SK-N-SH (cell line): Measurements from ENCODE around the gene DOCK3. TPM values are rescaled to one million over a fixed set of nuclear protein-coding genes. Genes with fewer than 3 reads are reported as not detected.
"Not testable (repeated sequence)": the region's sequence is repeated elsewhere in the genome, so short reads cannot be mapped to it uniquely, and the experiment has no call there.

ENCODE experiments used
- CTCF ChIA-PET: fragments of 300-600, 350-600 bp; formaldehyde crosslinking; extraction: SDS; loops from one replicate; lab custom pipeline; 2021; lab: Yijun Ruan, JAX
- POLR2A ChIA-PET: fragments of 350-600 bp; sonication (Branson Sonifier 250); formaldehyde crosslinking; extraction: SDS; loops from one replicate; lab custom pipeline; 2020; ENCODE audit warnings: antibody characterized with exemption, inconsistent platforms; lab: Yijun Ruan, JAX
- DNase-seq: peaks from one replicate; pipeline ENCODE4 v3.0.0; 2012
- H2AFZ ChIP-seq: fragments of 200-600 bp; sonication (generic); 2 replicates; pipeline ENCODE4 v1.8.1; 2016; ENCODE audit warnings: antibody characterized with exemption, mild to moderate bottlenecking, low read depth
- H3F3A ChIP-seq: fragments of 200-600 bp; sonication (generic); replicated peaks from 2 replicates; pipeline ENCODE3; 2016; ENCODE audit warnings: antibody characterized with exemption, mild to moderate bottlenecking; ENCODE audit not compliant: insufficient read depth
- H3K27ac ChIP-seq, 2 experiments: fragments of 200-500 bp in 1 of 2; fragments of 200-600 bp in 1 of 2; sonication (Bioruptor generic) in 1 of 2; sonication (generic), shearing (Covaris generic) in 1 of 2; 2 replicates each; pipeline versions ENCODE4 v1.5.1 to v1.6.1; 2014 to 2016; ENCODE audit warnings: low read depth in 2 of 2, inconsistent platforms in 1 of 2, low read length in 1 of 2, mild to moderate bottlenecking in 1 of 2, mixed read lengths in 1 of 2
- H3K27me3 ChIP-seq: fragments of 200-600 bp; sonication (generic), shearing (Covaris generic); 2 replicates; pipeline ENCODE4 v1.6.1; 2016; ENCODE audit warnings: mixed run types; ENCODE audit not compliant: insufficient read depth
- H3K36me3 ChIP-seq, 2 experiments: fragments of 200-500 bp in 1 of 2; fragments of 200-600 bp in 1 of 2; sonication (Bioruptor generic) in 1 of 2; sonication (generic) in 1 of 2; replicated peaks in 1 of 2; 2 replicates each; pipeline versions ENCODE3 to v1.5.1; 2014 to 2016; ENCODE audit warnings: low read length in 1 of 2, mild to moderate bottlenecking in 1 of 2; ENCODE audit not compliant: insufficient read depth in 2 of 2, control insufficient read depth in 1 of 2
- H3K4me1 ChIP-seq, 2 experiments: fragments of 200-500 bp in 1 of 2; fragments of 200-600 bp in 1 of 2; sonication (Bioruptor generic) in 1 of 2; sonication (generic), shearing (Covaris generic) in 1 of 2; 2 replicates each; pipeline versions ENCODE4 v1.5.1 to v1.6.1; 2014 to 2016; ENCODE audit warnings: low read depth in 1 of 2, low read length in 1 of 2, mixed run types in 1 of 2; ENCODE audit not compliant: insufficient read depth in 2 of 2, control insufficient read depth in 1 of 2
- H3K4me2 ChIP-seq: fragments of 200-600 bp; sonication (generic), shearing (Covaris generic); 2 replicates; pipeline ENCODE4 v1.6.1; 2017; ENCODE audit warnings: mixed run types
- H3K4me3 ChIP-seq, 2 experiments: fragments of 200-500 bp in 1 of 2; fragments of 200-600 bp in 1 of 2; sonication (Bioruptor generic) in 1 of 2; sonication (generic), shearing (Covaris generic) in 1 of 2; 2 replicates each; pipeline versions ENCODE4 v1.5.1 to v1.8.1; 2014 to 2016; ENCODE audit warnings: low read depth in 2 of 2, inconsistent platforms in 1 of 2, low read length in 1 of 2, mild to moderate bottlenecking in 1 of 2, mixed read lengths in 1 of 2, moderate library complexity in 1 of 2
- H3K79me2 ChIP-seq: fragments of 200-600 bp; sonication (generic); 2 replicates; pipeline ENCODE4 v1.8.1; 2017; ENCODE audit warnings: mild to moderate bottlenecking; ENCODE audit not compliant: insufficient read depth
- H3K9ac ChIP-seq: fragments of 200-600 bp; sonication (generic); 2 replicates; pipeline ENCODE4 v1.6.1; 2017; ENCODE audit warnings: mixed run types
- H3K9me2 ChIP-seq: fragments of 200-600 bp; sonication (generic); 2 replicates; pipeline ENCODE4 v1.6.1; 2017; ENCODE audit warnings: mixed run types
- H3K9me3 ChIP-seq: fragments of 200-600 bp; sonication (generic); 2 replicates; pipeline ENCODE4 v1.6.1; 2017; ENCODE audit warnings: mixed run types, mild to moderate bottlenecking, moderate library complexity
- H4K20me1 ChIP-seq: fragments of 200-600 bp; sonication (generic); 2 replicates; pipeline ENCODE4 v1.6.1; 2017; ENCODE audit warnings: mild to moderate bottlenecking, mixed run types; ENCODE audit not compliant: insufficient read depth
- ELF1 ChIP-seq: IDR thresholded peaks from 2 replicates; pipeline ENCODE4 v1.4.0; 2012
- EZH2phosphoT487 ChIP-seq: fragments of 200-600 bp; sonication (generic); IDR thresholded peaks from 2 replicates; pipeline ENCODE4 v1.6.1; 2017; ENCODE audit warnings: low read depth, mixed run types, mild to moderate bottlenecking, antibody characterized with exemption, moderate library complexity, borderline replicate concordance
- FOXJ3 ChIP-seq: sonication (generic); formaldehyde crosslinking; IDR thresholded peaks from 2 replicates; pipeline ENCODE4 v1.5.1; 2020; ENCODE audit warnings: mild to moderate bottlenecking, missing genetic modification reagents
- FOXM1 ChIP-seq: IDR thresholded peaks from 2 replicates; pipeline ENCODE4 v1.4.0; 2012; ENCODE audit warnings: low read depth, mild to moderate bottlenecking
- GATA2 ChIP-seq: sonication (generic); formaldehyde crosslinking; IDR thresholded peaks from 2 replicates; pipeline ENCODE4 v1.5.0; 2020; ENCODE audit warnings: mild to moderate bottlenecking, missing genetic modification reagents
- MXI1 ChIP-seq: IDR thresholded peaks from 2 replicates; pipeline ENCODE4 v1.6.1; 2012; ENCODE audit warnings: mild to moderate bottlenecking, low read depth, low read length, improper control_type of control experiment
- NFIC ChIP-seq: IDR thresholded peaks from 2 replicates; pipeline ENCODE4 v1.4.0; 2012; ENCODE audit warnings: borderline replicate concordance
- NRF1 ChIP-seq: IDR thresholded peaks from 2 replicates; pipeline ENCODE4 v1.6.1; 2012; ENCODE audit warnings: low read depth, mild to moderate bottlenecking, low read length
- SIN3A ChIP-seq: IDR thresholded peaks from 2 replicates; pipeline ENCODE4 v1.6.1; 2012; ENCODE audit warnings: low read depth, mild to moderate bottlenecking, low read length, moderate library complexity, borderline replicate concordance
- SMC3 ChIP-seq: IDR thresholded peaks from 2 replicates; pipeline ENCODE4 v1.6.1; 2012; ENCODE audit warnings: low read depth, low read length, improper control_type of control experiment
- TAF1 ChIP-seq: IDR thresholded peaks from 2 replicates; pipeline ENCODE4 v1.6.1; 2012; ENCODE audit warnings: low read depth, mild to moderate bottlenecking, low read length, moderate library complexity, borderline replicate concordance
- TEAD4 ChIP-seq: IDR thresholded peaks from 2 replicates; pipeline ENCODE4 v1.4.0; 2012; ENCODE audit warnings: mild to moderate bottlenecking, borderline replicate concordance; ENCODE audit not compliant: insufficient read depth
- WGBS: methylation state at CpG from one replicate; pipeline ENCODE4 v1.1.6; 2017; ENCODE audit warnings: low lambda C conversion rate; 5-methylcytosine and 5-hydroxymethylcytosine counted together
- polyA plus RNA-seq, 3 experiments: library from polyadenylated mRNA; depleted of rRNA; stranded (reverse); fragments of >200 nt; gene quantifications; 2 replicates each; pipeline ENCODE4 v1.2.3, GENCODE V29; 2012

DOCK3 gene
- polyA plus RNA-seq, 1 of the 3 experiments (the other 2 are of a cell fraction) = 0.05 TPM

DNA sequence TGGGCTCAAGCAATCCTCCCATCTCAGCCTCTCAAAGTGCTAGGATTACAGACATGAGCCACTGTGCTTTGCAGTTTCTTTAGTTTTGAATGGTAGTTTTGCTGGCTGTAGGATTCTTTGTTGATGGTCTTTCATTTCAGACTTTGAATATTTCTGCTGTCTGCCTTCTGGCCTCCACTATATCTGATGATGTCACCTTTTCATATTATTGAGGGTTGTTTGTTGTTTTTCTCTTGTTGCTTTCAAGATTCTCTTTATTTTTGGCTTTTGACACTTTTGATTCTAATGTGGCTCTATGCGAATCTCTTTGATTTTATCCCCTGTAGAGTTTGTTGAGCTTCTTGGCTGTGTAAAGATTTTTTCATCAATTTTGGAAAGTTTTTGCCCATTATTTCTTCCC, 631.4 kb downstream of the DOCK3 start (continued):
- TF ChIP-seq GATA2 (no peak), NRF1 (no peak)

DNA sequence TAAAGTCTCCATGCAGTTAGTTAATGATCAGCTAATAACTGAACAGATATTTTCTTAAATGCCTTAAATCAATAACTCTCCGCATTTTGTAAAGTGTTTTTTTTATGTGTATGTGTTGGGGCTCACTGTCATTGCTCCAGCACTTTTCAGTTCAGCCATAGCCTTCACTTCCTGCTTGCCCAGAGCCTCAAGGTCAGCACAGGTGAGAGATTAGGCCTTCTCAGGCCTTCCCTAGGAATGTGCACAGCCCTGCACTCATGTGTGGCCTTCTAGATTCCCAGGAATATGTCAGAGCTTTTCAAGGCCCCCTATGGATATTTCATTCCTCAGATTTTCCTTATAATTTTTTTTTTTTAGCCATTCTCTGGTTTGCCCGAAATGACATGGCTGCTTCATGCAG, 632.7 kb downstream of the DOCK3 start:
- no peak overlapping the region for H3K4me3 ChIP-seq
- no peak overlapping the region for H2AFZ ChIP-seq
- POLR2A ChIA-PET = no interaction called here
- no peaks in the 10 kb centered on the region for H3K9me2 ChIP-seq
- no peak overlapping the region for H3K9ac ChIP-seq
- no peaks in the 10 kb centered on the region for H3K79me2 ChIP-seq
- H3K27ac ChIP-seq = no peak overlapping the region
- TF ChIP-seq TEAD4 = no peak
- no peak for TF ChIP-seq NFIC
- TF ChIP-seq FOXJ3 = no peak
- TF ChIP-seq FOXM1 = no peak
- TF ChIP-seq SMC3 = no peak
- TF ChIP-seq TAF1 = no peak
- TF ChIP-seq EZH2phosphoT487 = no peak
- TF ChIP-seq GATA2 = no peak
- TF ChIP-seq SIN3A = no peak
- TF ChIP-seq MXI1 = no peak
- no peak for TF ChIP-seq ELF1
- H3K9me3 ChIP-seq = no peaks in the 10 kb centered on the region
- H3K36me3 ChIP-seq = no peaks in the 10 kb centered on the region
- CTCF ChIA-PET = interaction anchor here (1.1 to 1.3 kb wide), 2 partner anchors 9 to 10 kb away, joined by 3 read pairs; no protein-coding TSS in a partner anchor
- no peaks in the 10 kb centered on the region for H3F3A ChIP-seq
- no peaks in the 10 kb centered on the region for H4K20me1 ChIP-seq
- no peak for DNase-seq
- no peaks in the 10 kb centered on the region for H3K27me3 ChIP-seq
- WGBS = 10% methylated on average over 2 of the region's 2 CpGs
- H3K4me2 ChIP-seq = no peak overlapping the region
- no peaks in the 10 kb centered on the region for H3K4me1 ChIP-seq

DNA sequence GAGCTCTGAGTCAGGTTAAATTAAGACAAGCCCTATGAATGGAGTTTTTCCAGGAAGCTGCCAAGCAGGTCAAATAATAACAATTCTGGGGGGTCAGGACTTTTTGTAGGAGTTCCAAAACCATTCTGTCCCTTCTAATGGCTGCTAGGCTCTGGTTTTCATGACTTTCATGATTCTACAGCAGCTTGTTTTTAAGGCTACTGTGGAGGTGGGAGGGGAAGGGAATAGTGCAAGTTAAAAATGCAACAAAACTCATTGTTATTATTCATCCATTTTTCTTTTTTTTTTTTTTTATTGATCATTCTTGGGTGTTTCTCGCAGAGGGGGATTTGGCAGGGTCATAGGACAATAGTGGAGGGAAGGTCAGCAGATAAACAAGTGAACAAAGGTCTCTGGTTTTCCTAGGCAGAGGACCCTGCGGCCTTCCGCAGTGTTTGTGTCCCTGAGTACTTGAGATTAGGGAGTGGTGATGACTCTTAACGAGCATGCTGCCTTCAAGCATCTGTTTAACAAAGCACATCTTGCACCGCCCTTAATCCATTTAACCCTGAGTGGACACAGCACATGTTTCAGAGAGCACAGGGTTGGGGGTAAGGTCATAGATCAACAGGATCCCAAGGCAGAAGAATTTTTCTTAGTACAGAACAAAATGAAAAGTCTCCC, 633.3 kb downstream of the DOCK3 start:
- H3K4me2 ChIP-seq, H3K27me3 ChIP-seq, H3F3A ChIP-seq, H3K79me2 ChIP-seq, H3K4me1 ChIP-seq, H3K4me3 ChIP-seq, DNase-seq, H2AFZ ChIP-seq, H3K36me3 ChIP-seq, H3K9me3 ChIP-seq, H3K27ac ChIP-seq, H3K9me2 ChIP-seq, POLR2A ChIA-PET, H4K20me1 ChIP-seq, H3K9ac ChIP-seq: not testable (repeated sequence)
- WGBS = 18% methylated on average over 3 of the region's 5 CpGs
- CTCF ChIA-PET = interaction anchor here (1.1 kb wide), 1 partner anchor 8 kb away, joined by 3 read pairs; no protein-coding TSS in a partner anchor
